ENCODE data around the gene SH3RF3. TPM values are rescaled to one million over a fixed set of nuclear protein-coding genes. Genes with fewer than 3 reads are reported as not detected.

The SH3RF3 gene
- total and polyA plus RNA-seq, 2 of the 13 experiments (the other 11 are each of a cell fraction or from before 2014, with no cell fraction given): 0.04 TPM; not detected in 1

DNA sequence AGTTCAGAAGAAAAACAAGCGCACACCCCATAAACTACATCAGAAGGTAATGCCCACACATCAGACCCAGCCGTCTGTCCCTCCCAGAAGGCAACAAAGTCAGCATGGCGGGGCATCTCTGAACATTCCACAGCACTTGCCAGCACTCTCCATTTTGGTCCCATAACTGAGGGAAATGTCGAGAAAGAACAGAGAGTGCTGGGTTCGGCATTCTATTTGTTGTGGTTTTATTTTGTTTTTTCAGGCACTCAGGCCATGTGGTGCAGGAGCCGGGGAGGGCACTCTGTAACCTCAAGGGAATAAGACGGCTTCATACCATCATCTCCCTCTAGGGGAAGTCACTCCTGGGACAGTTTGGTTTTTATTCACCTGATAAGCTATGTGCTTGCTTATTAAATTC is 328.8 kb downstream of the SH3RF3 start (continued):
- TF ChIP-seq CENPBD1 (CRISPR knock-in tag; IDR thresholded peaks at IDR 0.05; ENCODE audit: borderline replicate concordance, low read depth) (no peak), HIVEP1 (CRISPR knock-in tag; IDR thresholded peaks at IDR 0.05) (no peak)

DNA sequence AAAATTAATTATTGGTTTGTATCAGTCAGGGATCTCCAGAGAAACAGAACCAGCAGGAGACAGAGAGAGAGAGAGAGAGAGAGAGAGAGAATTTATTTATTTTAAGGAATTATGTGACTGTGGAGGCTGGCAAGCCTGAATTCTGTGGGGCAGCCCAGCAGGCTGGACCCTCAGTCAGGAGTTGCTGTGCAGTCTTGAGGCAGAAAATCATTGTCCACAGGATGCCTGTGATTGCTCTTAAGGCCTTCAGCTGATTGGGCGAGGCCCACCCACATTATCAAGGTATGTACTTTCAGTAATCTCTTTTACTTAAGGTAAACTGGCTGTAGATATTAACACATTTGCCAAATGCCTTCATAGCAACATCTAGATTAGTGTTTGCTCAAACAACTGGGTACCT is 329.5 kb downstream of the SH3RF3 start:
- no peak for ATAC-seq
- ChIA-PET CTCF (ENCODE audit: low intra/inter-chr PET ratio, low total read pairs) (no interaction called here), POLR2A (no interaction called here)
- WGBS (ENCODE audit: low lambda C conversion rate): 43% methylated on average over 1 of the region's 1 CpG
- no peak overlapping the region for H2AFZ ChIP-seq (ENCODE audit: low read length)
- H3K27me3 ChIP-seq (ENCODE audit: control insufficient read depth in 1 of 2, insufficient read depth in 2 of 2, low read length in 2 of 2): no peaks in the 10 kb centered on the region
- no peak overlapping the region for H3K4me3 ChIP-seq (replicated peaks in 1 of 3; ENCODE audit: insufficient read depth in 1 of 3, low read depth in 2 of 3, low read length in 3 of 3)
- no peak overlapping the region for H3K4me2 ChIP-seq (ENCODE audit: low read depth, low read length)
- FAIRE-seq: no peak
- no peaks in the 10 kb centered on the region for H3K4me1 ChIP-seq (ENCODE audit: insufficient read depth, low read length)
- no peaks in the 10 kb centered on the region for H4K20me1 ChIP-seq (ENCODE audit: insufficient read depth, low read length)
- no peak for DNase-seq (ENCODE audit: low spot score)
- no TSS peak for BruUV-seq (replicated peaks)
- no peaks in the 10 kb centered on the region for H3K79me2 ChIP-seq (ENCODE audit: insufficient read depth, low read length)
- H3K27ac ChIP-seq (ENCODE audit: extremely low read length, insufficient read depth, low read length): no peak overlapping the region
- no peaks in the 10 kb centered on the region for H3K36me3 ChIP-seq (replicated peaks in 1 of 2; ENCODE audit: control insufficient read depth in 1 of 2, insufficient read depth in 2 of 2, low read length in 2 of 2)
- intact Hi-C loops (cut with micrococcal nuclease; ENCODE audit: unreplicated experiment): no loop called here
- in situ Hi-C loops (cut with HindIII; ENCODE audit: extremely low pct_ligation_motif_present, low pct_unique_long_range_greater_than_20kb): no loop called here
- H3K9ac ChIP-seq (ENCODE audit: insufficient read depth, low read depth, low read length): no peak overlapping the region
- H3K9me3 ChIP-seq (ENCODE audit: low read length): no peaks in the 10 kb centered on the region
- TF ChIP-seq, protein P1, sequence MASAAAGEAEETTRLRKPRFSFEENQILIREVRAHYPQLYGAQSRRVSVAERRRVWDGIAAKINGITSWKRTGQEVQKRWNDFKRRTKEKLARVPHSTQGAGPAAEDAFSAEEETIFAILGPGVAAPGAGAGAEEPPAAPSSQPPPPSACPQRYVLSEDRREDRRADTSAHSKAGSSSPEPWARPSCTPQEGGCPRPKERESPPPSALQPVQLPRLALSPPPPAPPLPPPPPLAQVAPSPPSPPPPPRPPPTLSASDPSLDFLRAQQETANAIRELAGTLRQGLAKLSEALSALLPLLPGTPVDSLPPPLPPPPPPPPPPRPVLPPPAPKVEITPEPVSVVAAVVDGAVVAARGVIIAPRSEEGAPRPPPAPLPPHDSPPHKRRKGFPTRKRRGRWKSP (CRISPR knock-in tag; IDR thresholded peaks at IDR 0.05): no peak
- TF ChIP-seq ZNF275 (CRISPR knock-in tag; IDR thresholded peaks at IDR 0.05; ENCODE audit: borderline replicate concordance) (no peak), SRSF1 (optimal IDR thresholded peaks at IDR 0.05; ENCODE audit: low read depth, low read length) (no peak), SAP130 (CRISPR knock-in tag; IDR thresholded peaks at IDR 0.05; ENCODE audit: low read depth) (no peak), THYN1 (CRISPR knock-in tag; IDR thresholded peaks at IDR 0.05; ENCODE audit: borderline replicate concordance, low read depth) (no peak), SP4 (CRISPR knock-in tag; IDR thresholded peaks at IDR 0.05) (no peak), MAFG (CRISPR knock-in tag; IDR thresholded peaks at IDR 0.05) (no peak), ARID3A (IDR thresholded peaks at IDR 0.05; ENCODE audit: low read depth, low read length) (no peak)
- TF ChIP-seq, protein P2, sequence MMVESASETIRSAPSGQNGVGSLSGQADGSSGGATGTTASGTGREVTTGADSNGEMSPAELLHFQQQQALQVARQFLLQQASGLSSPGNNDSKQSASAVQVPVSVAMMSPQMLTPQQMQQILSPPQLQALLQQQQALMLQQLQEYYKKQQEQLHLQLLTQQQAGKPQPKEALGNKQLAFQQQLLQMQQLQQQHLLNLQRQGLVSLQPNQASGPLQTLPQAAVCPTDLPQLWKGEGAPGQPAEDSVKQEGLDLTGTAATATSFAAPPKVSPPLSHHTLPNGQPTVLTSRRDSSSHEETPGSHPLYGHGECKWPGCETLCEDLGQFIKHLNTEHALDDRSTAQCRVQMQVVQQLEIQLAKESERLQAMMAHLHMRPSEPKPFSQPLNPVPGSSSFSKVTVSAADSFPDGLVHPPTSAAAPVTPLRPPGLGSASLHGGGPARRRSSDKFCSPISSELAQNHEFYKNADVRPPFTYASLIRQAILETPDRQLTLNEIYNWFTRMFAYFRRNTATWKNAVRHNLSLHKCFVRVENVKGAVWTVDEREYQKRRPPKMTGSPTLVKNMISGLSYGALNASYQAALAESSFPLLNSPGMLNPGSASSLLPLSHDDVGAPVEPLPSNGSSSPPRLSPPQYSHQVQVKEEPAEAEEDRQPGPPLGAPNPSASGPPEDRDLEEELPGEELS (CRISPR knock-in tag; IDR thresholded peaks at IDR 0.05): no peak
- TF ChIP-seq, protein P3, sequence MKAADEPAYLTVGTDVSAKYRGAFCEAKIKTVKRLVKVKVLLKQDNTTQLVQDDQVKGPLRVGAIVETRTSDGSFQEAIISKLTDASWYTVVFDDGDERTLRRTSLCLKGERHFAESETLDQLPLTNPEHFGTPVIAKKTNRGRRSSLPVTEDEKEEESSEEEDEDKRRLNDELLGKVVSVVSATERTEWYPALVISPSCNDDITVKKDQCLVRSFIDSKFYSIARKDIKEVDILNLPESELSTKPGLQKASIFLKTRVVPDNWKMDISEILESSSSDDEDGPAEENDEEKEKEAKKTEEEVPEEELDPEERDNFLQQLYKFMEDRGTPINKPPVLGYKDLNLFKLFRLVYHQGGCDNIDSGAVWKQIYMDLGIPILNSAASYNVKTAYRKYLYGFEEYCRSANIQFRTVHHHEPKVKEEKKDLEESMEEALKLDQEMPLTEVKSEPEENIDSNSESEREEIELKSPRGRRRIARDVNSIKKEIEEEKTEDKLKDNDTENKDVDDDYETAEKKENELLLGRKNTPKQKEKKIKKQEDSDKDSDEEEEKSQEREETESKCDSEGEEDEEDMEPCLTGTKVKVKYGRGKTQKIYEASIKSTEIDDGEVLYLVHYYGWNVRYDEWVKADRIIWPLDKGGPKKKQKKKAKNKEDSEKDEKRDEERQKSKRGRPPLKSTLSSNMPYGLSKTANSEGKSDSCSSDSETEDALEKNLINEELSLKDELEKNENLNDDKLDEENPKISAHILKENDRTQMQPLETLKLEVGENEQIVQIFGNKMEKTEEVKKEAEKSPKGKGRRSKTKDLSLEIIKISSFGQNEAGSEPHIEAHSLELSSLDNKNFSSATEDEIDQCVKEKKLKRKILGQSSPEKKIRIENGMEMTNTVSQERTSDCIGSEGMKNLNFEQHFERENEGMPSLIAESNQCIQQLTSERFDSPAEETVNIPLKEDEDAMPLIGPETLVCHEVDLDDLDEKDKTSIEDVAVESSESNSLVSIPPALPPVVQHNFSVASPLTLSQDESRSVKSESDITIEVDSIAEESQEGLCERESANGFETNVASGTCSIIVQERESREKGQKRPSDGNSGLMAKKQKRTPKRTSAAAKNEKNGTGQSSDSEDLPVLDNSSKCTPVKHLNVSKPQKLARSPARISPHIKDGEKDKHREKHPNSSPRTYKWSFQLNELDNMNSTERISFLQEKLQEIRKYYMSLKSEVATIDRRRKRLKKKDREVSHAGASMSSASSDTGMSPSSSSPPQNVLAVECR (CRISPR knock-in tag; IDR thresholded peaks at IDR 0.05; ENCODE audit: borderline replicate concordance): no peak
